Activated naive CD4-positive, alpha-beta T cell treated with anti-CD3 and anti-CD28 coated beads, Interleukin-2, amount 10 ng/mL, durations not matched to agents 7 days and 5 days (primary cell): ENCODE results near the gene CLIP3.

Source experiments
- CTCF ChIA-PET: fragments of 350-600 bp; sonication (Branson Sonifier 250); formaldehyde crosslinking; loops from one replicate; lab custom pipeline; 2021; ENCODE audit warnings: antibody characterized with exemption; lab: Charles Lee
- DNase-seq: peaks from one replicate; pipeline ENCODE4 v3.0.0-alpha.2; 2020
- H3K27ac Mint-ChIP-seq: one replicate; pipeline ENCODE4 v1.8.0; 2021; ENCODE audit warnings: mild to moderate bottlenecking, moderate library complexity, mixed read lengths
- H3K27me3 Mint-ChIP-seq: one replicate; pipeline ENCODE4 v1.8.0; 2021; ENCODE audit warnings: mild to moderate bottlenecking, mixed read lengths
- H3K36me3 Mint-ChIP-seq: one replicate; pipeline ENCODE4 v1.8.0; 2021; ENCODE audit warnings: mixed read lengths
- H3K4me1 Mint-ChIP-seq: one replicate; pipeline ENCODE4 v1.8.0; 2021; ENCODE audit warnings: mixed read lengths
- H3K4me3 Mint-ChIP-seq: one replicate; pipeline ENCODE4 v1.8.0; 2021; ENCODE audit warnings: mild to moderate bottlenecking, moderate library complexity, mixed read lengths
- H3K9me3 Mint-ChIP-seq: one replicate; pipeline ENCODE4 v1.8.0; 2021; ENCODE audit warnings: mixed read lengths

Gene CLIP3

DNA sequence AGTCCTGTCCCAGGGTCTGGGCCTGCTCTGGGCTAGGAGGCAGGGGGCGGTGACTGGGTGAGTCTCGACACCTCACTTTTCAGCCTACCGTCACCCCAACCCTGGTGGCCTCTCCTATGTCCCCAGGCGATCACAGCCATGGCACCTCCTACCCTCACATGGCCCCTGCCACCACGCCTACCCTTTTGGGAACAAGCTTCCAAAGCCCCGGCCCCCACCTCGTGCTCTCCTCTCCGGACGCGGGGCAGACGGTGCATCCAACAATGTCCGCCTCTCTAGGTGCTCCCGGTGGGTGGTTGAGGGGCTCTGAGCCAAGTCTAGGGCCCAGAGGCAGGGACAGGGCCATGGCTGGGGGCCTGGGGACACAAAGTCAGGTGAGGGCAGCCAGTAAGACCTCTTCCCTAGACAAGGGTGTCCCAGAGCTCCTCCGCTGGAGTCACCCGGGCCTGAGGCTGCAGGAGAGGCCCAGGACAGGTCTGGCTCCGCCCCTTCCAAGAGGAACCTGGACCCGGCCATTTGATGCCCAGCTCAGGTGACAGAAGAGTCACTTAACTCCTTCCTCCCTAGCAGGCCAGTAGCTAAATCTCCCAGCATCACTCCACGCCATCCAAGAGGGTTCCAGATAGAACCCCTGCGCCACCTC, 24.2 kb downstream of the CLIP3 start, which contains the start of gene SYNE4:
TSS of gene SYNE4 (minus strand) at position 478 of the 643 bp plus-strand sequence. CDS start at position 346, 132 bp downstream.
- peaks cover 21% of the 10 kb centered on the region for H3K4me1 Mint-ChIP-seq
- peaks cover 8% of the 10 kb centered on the region for H3K36me3 Mint-ChIP-seq
- H3K9me3 Mint-ChIP-seq = no peaks in the 10 kb centered on the region
- H3K27me3 Mint-ChIP-seq = no peaks in the 10 kb centered on the region
- H3K27ac Mint-ChIP-seq = peak within 1 kb of the TSS; percentile 75
- CTCF ChIA-PET = interaction anchor here (0.8 kb wide), 1 partner anchor 14 kb away, joined by 3 read pairs; the partner anchor contains the start of gene SDHAF1
- H3K4me3 Mint-ChIP-seq = peak within 1 kb of the TSS; percentile 53
- DNase-seq = no peak

DNA sequence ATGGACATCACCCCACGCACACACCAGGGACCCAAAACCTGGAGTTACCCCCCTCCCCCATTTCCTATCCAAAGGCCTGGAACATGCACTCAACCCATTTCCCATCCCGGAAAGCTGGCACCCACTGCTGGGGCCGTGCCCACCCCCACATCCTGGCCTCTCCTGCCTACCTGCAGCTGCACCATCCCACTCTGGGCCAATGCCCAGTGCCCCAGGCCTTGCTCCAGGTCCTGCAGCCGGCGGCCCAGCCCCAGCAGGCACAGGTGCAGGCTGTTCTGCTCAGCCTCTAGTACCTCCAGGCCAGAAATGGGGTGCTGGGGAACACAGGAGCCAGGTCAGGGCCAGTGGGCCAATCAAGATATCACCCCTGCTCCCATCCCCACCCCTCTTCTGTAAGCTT, 25.7 kb downstream of the CLIP3 start:
- Mint-ChIP-seq H3K9me3 (no peaks in the 10 kb centered on the region), H3K27me3 (no peaks in the 10 kb centered on the region), H3K4me3 (no peak overlapping the region), H3K27ac (no peak overlapping the region), H3K36me3 (peaks cover 13% of the 10 kb centered on the region), H3K4me1 (peaks cover 16% of the 10 kb centered on the region)
- DNase-seq = no peak
- CTCF ChIA-PET = interaction anchor here (1.1 kb wide), 1 partner anchor 128 kb away, joined by 3 read pairs; no protein-coding TSS in a partner anchor

DNA sequence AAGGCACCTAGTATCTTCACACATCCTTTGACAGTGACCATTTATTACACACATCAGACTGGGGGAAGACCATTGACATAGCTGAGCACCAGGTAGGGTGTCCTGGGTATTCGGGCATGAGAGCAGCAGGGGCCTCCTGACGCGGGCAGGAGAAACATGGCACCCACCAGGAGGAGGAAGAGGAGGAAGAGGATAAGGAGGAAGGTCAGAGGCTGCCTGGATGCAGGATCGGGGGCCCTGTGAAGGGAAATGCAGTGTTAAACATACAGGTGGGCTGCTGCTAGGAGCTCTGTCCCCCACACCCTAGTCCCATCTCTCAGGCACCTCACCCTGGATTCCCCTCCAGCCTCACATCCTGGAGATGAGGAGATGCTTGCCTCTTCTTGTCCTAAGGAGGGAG, 29.4 kb downstream of the CLIP3 start:
- Mint-ChIP-seq H3K4me1 (peaks cover 9% of the 10 kb centered on the region), H3K36me3 (peaks cover 19% of the 10 kb centered on the region), H3K4me3 (no peak overlapping the region), H3K27me3 (no peaks in the 10 kb centered on the region), H3K27ac (no peak overlapping the region), H3K9me3 (no peaks in the 10 kb centered on the region)
- no peak for DNase-seq
- CTCF ChIA-PET = interaction anchor here (1.2 kb wide), 1 partner anchor 9 kb away, joined by 3 read pairs; no protein-coding TSS in a partner anchor

DNA sequence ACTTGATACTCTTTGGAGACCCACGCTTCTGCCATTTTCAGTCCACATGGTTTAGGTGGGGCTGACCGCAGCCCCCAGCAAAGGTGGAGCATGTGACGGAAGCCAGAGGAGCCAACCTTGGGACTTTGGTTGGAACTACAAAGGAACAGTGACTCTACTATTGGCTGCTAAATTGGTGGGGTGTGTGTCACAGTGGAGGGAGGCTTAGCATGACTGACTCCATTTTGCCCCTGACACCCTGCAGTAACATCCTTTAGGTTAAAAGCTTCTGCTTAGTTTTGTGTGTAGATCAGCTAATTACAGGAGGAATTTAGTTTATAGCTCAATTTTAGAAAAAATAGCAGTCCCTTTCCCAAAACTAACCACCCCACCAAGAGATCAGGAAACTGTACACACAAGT, 31.1 kb downstream of the CLIP3 start:
- Mint-ChIP-seq H3K9me3 (no peaks in the 10 kb centered on the region), H3K4me1 (peaks cover 18% of the 10 kb centered on the region), H3K36me3 (peaks cover 25% of the 10 kb centered on the region), H3K27ac (no peak overlapping the region), H3K27me3 (no peaks in the 10 kb centered on the region), H3K4me3 (no peak overlapping the region)
- CTCF ChIA-PET = no interaction called here
- no peak for DNase-seq

DNA sequence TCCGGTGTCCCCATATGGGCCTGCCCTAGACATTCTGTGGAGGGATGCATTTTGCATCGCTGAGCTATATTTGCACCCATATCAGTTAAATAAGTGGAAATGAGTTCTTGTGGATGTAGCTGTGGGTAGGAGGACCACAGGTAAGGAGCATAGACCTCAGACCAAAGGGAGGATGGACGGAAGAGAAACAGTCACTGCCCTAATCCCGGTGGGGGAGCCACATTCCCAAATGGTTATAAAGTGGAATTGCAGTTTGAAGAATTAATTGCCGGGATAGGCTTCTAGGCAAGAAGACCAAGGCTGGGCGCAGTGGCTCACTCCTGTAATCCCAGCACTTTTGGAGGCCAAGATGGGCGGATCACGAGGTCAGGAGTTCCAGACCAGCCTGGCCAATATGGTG, 35.9 kb downstream of the CLIP3 start:
- no peak for DNase-seq
- Mint-ChIP-seq H3K4me1 (peaks cover 34% of the 10 kb centered on the region), H3K9me3 (no peaks in the 10 kb centered on the region), H3K4me3 (peak overlapping the region; percentile 85), H3K36me3 (peaks cover 31% of the 10 kb centered on the region), H3K27me3 (no peaks in the 10 kb centered on the region), H3K27ac (no peak overlapping the region)
- CTCF ChIA-PET = interaction anchor here (1.1 to 1.4 kb wide), 2 partner anchors 38 to 48 kb away, joined by 3 read pairs; no protein-coding TSS in a partner anchor

DNA sequence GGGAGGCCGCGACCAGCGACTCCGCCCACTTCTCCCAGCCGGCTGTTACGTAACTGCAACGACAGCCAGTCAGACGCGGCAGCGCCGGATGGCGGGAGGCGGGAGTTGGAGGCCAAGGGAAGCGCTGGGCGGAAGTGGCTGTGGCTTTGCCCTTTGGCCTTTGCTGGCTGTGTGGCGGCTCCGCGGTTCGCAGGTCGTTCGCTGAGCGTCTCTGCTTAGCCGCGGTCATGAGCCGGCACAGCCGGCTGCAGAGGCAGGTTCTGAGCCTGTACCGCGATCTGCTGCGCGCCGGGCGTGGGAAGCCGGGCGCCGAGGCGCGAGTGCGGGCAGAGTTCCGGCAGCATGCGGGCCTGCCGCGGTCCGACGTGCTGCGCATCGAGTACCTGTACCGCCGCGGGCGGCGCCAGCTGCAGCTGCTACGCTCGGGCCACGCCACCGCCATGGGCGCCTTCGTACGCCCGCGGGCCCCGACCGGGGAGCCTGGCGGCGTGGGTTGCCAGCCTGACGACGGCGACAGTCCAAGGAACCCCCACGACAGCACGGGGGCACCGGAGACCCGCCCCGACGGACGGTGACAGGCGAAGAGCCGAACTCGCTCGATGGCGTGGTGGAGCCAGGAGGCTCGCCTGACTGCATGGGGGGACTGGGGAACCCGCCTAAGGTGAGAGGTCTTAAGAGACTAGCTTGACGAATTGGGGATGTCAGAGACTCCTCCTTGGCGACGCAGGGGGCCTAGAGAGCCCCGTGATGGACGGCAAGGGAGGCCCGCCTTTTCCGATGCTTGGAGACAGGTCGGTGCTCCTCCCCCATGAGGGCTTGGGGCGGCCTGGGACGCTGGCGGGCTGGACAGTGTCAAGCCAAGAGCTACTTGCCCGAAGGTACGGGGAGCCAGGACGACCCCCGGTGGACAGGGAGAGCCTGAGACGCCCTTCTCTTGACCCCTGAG, 37.4 kb downstream of the CLIP3 start, which contains the start of gene SDHAF1:
TSS of gene SDHAF1 (plus strand) at position 141 of the 946 bp plus-strand sequence. CDS start at position 228, 87 bp downstream.
- Mint-ChIP-seq H3K36me3 (peaks cover 20% of the 10 kb centered on the region), H3K9me3 (no peaks in the 10 kb centered on the region), H3K27me3 (peaks cover 6% of the 10 kb centered on the region), H3K4me1 (peaks cover 34% of the 10 kb centered on the region), H3K27ac (peak within 1 kb of the TSS; percentile 86), H3K4me3 (peak within 1 kb of the TSS; percentile 85)
- peak; percentile 97 for DNase-seq
- CTCF ChIA-PET = interaction anchor here (0.6 to 1.0 kb wide), 3 partner anchors 8 to 58 kb away, joined by 3 read pairs; partner anchors contain the start of gene SYNE4

DNA sequence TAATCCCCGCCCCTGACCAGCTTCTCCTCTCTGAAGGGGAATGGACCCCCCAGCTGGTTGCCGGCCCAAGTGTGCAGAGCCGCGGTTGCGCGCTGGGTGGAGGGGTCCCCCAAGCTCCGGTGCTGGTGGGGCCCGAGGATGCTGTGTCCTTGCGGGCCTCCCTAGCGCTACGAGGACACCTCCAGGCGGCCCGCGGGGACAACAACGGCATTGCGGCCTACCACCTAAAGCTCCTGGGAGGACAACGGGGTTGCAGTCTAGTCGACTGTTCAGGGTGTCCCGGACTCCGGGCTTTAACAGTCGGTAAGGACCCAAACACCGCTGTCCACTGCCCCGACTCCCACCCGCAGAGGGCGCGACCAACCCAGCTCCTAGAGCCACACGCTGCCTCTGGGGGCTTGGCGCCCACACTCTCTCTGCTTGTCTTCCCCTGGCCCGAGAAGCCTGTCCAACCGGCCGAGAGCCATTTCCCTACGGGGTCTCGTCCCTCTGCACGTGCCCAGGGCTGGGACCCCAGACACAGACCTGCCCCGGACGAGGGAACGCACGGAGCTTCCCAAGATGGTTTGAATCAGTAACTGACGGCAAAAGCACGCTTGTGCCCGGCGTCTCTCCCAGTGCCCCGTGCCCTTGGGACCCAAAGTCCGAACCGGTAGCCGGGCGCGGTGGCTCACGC, 38.6 kb downstream of the CLIP3 start:
- Mint-ChIP-seq H3K4me1 (peaks cover 29% of the 10 kb centered on the region), H3K36me3 (peaks cover 19% of the 10 kb centered on the region), H3K27me3 (peaks cover 18% of the 10 kb centered on the region), H3K9me3 (no peaks in the 10 kb centered on the region), H3K4me3 (peak overlapping the region; percentile 85), H3K27ac (peak overlapping the region; percentile 62)
- CTCF ChIA-PET = interaction anchor here (0.8 to 1.8 kb wide), 4 partner anchors 9 to 42 kb away, joined by 3 to 7 read pairs (median 4); partner anchors contain the start of gene SYNE4
- DNase-seq = peak; percentile 38

DNA sequence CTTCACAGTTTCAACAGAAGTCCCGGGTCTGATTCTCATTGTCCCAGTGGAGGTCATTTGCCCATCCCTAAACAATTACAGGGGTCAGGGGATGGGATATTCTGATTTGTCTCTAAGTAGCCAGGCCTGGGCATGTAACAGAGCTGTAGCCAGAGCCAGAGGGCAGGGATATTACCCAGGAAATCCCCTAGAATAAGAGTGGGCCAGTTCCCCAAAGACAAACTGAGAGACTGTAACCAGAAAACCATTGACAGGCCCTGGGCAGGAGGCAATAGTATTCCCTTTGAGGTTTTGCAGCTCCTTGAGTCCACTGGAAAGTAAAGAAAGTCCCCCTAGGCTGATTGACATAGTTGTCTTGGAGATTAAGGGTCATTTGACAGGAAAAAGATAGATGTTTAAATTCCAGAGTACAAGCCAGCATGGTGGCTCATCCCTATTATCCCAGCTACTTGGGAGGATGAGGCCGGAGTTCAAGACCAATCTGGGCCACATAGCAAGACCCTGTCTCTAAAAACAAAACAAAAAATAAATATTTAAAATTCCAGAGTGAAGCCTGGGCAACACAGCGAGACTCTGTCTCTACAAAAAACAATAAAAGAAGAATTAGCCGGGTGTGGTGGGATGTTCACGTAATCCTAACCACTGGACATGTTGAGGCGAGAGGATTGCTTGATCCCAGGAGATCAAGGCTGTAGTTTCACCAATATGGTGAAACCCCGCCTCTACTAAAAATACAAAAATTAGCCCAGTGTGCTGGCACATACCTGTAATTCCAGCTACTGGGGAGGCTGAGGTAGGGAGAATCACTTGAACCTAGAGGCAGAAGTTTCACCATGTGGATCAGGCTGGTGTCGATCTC, 39.5 kb downstream of the CLIP3 start:
- CTCF ChIA-PET = interaction anchor here (0.9 to 1.9 kb wide), 4 partner anchors 35 to 62 kb away, joined by 3 to 7 read pairs (median 4); no protein-coding TSS in a partner anchor
- Mint-ChIP-seq H3K27ac (no peak overlapping the region), H3K4me1 (peaks cover 27% of the 10 kb centered on the region), H3K36me3 (peaks cover 17% of the 10 kb centered on the region), H3K4me3 (no peak overlapping the region), H3K27me3 (peaks cover 27% of the 10 kb centered on the region), H3K9me3 (peaks cover 3% of the 10 kb centered on the region)
- no peak for DNase-seq

DNA sequence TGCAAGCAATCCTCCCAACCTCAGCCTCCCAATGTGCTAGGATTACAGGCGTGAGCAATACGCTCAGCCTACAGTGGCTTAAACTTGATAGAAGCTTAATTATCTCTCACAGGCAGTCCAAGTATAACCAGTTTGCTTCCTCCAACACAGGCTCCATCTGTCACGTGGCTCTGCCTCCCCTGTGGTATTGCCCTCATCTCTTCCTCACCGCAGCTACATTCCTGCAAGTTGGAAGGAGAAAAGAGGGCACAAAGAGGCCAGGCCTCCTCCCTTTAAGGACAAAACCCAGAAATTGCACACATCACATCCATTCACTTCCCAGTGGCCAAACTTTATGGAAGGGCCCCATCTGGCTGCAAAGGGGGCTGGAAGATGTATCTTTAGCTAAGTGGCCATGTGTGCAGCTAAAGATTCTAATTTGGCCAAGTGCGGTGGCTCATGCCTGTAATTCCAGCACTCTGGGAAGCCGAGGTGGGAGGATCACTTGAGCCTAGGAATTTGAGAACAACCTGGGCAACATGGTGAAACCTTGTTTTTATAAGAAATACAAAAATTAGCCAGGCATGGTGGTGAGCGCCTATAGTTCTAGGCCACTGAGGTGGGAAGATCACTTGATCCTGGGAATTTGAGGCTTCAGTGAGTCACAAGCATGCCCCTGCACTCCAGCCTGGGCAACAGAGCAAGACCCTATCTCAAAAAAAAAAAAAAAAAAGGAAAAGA, 40.8 kb downstream of the CLIP3 start:
- Mint-ChIP-seq H3K4me1 (peaks cover 22% of the 10 kb centered on the region), H3K27ac (no peak overlapping the region), H3K9me3 (peaks cover 3% of the 10 kb centered on the region), H3K4me3 (no peak overlapping the region), H3K36me3 (peaks cover 13% of the 10 kb centered on the region), H3K27me3 (peaks cover 40% of the 10 kb centered on the region)
- CTCF ChIA-PET = interaction anchor here (1.4 to 1.9 kb wide), 2 partner anchors 33 to 46 kb away, joined by 3 to 6 read pairs; no protein-coding TSS in a partner anchor
- no peak for DNase-seq

DNA sequence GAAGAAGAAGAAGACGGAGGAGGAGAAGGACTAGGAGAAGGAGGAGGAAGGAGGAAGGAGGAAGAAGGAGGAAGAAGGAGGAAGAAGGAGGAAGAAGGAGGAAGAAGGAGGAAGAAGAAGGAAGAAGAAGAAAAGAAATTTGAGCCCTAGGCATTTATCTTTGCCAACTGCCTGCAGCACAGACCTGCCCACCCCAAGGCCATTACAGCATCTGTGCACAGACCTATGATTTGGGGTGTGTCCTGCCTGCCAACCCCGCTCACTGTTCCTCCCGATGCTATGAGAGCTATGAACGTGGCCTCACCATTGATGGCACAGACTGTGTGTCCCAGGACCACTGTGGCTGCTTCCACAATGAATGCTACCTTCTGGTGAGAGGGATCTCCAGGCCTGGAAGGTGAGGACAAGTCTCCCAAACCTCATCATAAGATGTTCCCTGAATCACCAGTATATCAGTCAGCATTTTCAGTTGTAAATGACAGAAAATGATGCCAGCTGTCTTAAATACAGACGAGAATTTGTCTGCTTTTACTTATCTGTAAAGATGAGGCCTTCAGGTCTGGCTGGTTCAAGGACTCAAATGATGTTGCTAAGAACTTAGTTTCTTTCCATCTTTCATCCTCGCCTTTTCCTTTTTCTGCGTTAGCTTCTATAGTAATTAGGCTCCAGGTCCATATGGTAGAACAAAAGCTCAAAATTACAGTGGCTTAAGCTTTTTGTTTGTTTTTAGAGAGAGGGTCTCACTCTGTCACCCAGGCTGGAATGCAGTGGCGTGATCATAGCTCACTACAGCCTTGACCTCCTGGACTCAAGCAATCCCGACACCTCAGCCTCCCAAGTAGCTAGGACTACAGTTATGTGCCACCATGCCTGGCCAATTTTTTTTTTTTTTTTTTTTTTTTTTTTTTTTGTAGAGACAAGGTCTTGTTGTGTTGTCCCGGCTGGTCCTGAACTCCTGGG, 41.6 kb downstream of the CLIP3 start:
- CTCF ChIA-PET = no interaction called here
- Mint-ChIP-seq H3K4me3 (no peak overlapping the region), H3K27ac (no peak overlapping the region), H3K9me3 (peaks cover 3% of the 10 kb centered on the region), H3K4me1 (peaks cover 18% of the 10 kb centered on the region), H3K27me3 (peaks cover 48% of the 10 kb centered on the region), H3K36me3 (peaks cover 7% of the 10 kb centered on the region)
- no peak for DNase-seq

DNA sequence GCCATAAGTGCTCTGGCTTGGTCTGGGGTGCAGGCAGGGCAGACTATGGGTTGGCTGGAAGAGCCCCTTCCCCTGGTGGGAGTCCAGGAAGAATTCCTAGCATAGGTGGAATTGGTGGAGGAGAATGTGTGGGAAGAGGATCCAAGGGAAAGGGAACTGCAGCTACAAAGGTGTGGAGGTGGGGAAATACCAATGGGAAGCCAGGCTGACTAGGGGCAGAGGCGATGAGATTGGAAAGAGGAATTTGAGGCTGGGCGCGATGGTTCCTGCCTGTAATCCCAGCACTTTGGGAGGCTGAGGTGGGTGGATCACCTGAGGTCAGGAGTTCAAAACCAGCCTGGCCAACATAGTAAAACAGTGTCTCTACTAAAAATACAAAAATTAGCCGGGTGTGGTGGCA, 42.5 kb downstream of the CLIP3 start:
- Mint-ChIP-seq H3K27ac (no peak overlapping the region), H3K9me3 (peaks cover 3% of the 10 kb centered on the region), H3K36me3 (peaks cover 2% of the 10 kb centered on the region), H3K4me3 (no peak overlapping the region), H3K4me1 (peaks cover 12% of the 10 kb centered on the region), H3K27me3 (peaks cover 57% of the 10 kb centered on the region)
- CTCF ChIA-PET = interaction anchor here (0.8 kb wide), 1 partner anchor 15 kb away, joined by 3 read pairs; no protein-coding TSS in a partner anchor
- no peak for DNase-seq
